ENCODE measurements around the gene COTL1. TPM values are rescaled to one million over a fixed set of nuclear protein-coding genes. Genes with fewer than 3 reads are reported as not detected.

COTL1 gene
- total and polyA plus RNA-seq, 9 of the 15 experiments (the other 6 are each of a cell fraction or from before 2014, with no cell fraction given): 27.7 to 185 (median 72.5) TPM

- no peak for TF ChIP-seq POLR2B (IDR thresholded peaks at IDR 0.05; ENCODE audit: low read depth, partially characterized antibody)
- TF ChIP-seq ELF1 (tag; IDR thresholded peaks at IDR 0.05): no peak; the same call in none of the 2 replicates
- 0 out of 2 replicates have a peak, but pooled peaks have one; percentile 40 for TF ChIP-seq KLF13 (tag; IDR thresholded peaks at IDR 0.05; ENCODE audit: borderline replicate concordance, low read depth)
- TF ChIP-seq CTBP1 (IDR thresholded peaks at IDR 0.05; ENCODE audit: borderline replicate concordance): 0 out of 2 replicates have a peak, but pooled peaks have one; percentile 31
- peak; percentile 14 to 21; a peak in 1 of 4 replicates for TF ChIP-seq RAD21 (CRISPR knock-in tag; conservative IDR thresholded peaks at IDR 0.05 in 1 of 2, IDR thresholded peaks at IDR 0.05 in 1 of 2)
- no peak for TF ChIP-seq STAT6 (CRISPR knock-in tag; IDR thresholded peaks at IDR 0.05)
- peak; percentile 99 for TF ChIP-seq MEIS2 (IDR thresholded peaks at IDR 0.05; ENCODE audit: partially characterized antibody)
- TF ChIP-seq, protein P1, sequence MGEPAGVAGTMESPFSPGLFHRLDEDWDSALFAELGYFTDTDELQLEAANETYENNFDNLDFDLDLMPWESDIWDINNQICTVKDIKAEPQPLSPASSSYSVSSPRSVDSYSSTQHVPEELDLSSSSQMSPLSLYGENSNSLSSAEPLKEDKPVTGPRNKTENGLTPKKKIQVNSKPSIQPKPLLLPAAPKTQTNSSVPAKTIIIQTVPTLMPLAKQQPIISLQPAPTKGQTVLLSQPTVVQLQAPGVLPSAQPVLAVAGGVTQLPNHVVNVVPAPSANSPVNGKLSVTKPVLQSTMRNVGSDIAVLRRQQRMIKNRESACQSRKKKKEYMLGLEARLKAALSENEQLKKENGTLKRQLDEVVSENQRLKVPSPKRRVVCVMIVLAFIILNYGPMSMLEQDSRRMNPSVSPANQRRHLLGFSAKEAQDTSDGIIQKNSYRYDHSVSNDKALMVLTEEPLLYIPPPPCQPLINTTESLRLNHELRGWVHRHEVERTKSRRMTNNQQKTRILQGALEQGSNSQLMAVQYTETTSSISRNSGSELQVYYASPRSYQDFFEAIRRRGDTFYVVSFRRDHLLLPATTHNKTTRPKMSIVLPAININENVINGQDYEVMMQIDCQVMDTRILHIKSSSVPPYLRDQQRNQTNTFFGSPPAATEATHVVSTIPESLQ (CRISPR knock-in tag; IDR thresholded peaks at IDR 0.05): no peak
- TF ChIP-seq PCBP1 (IDR thresholded peaks at IDR 0.05; ENCODE audit: low read depth, low read length, poor library complexity, severe bottlenecking): no peak
- peak; percentile 70; the same call in 1 of the 2 replicates for TF ChIP-seq KLF16 (IDR thresholded peaks at IDR 0.05)
- TF ChIP-seq MECOM (CRISPR knock-in tag; IDR thresholded peaks at IDR 0.05): peak; percentile 91; the same call in 1 of the 2 replicates
- TF ChIP-seq TRIM24 (IDR thresholded peaks at IDR 0.05): peak; percentile 64 to 74; a peak in 2 of 4 replicates
- no peak for TF ChIP-seq ZBTB11 (CRISPR knock-in tag; IDR thresholded peaks at IDR 0.05)
- TF ChIP-seq ETV5 (CRISPR knock-in tag; IDR thresholded peaks at IDR 0.05; ENCODE audit: low read depth): peak; percentile 92
- TF ChIP-seq ARID2 (IDR thresholded peaks at IDR 0.05): no peak
- TF ChIP-seq TFE3 (CRISPR knock-in tag; IDR thresholded peaks at IDR 0.05): no peak
- TF ChIP-seq HDGF (IDR thresholded peaks at IDR 0.05): no peak
- TF ChIP-seq MTA2 (IDR thresholded peaks at IDR 0.05; ENCODE audit: low read depth): peak; percentile 52
Observed at GRCh38 chr16:84537491-84538151, 80.3 kb downstream of the COTL1 start (continued).

Measured in K562 (cell line).